Heart right ventricle (tissue), 16 donors: ENCODE data around the gene OR10J5. TPM values are rescaled to one million over a fixed set of nuclear protein-coding genes. Genes with fewer than 3 reads are reported as not detected.

Experiments used
- ATAC-seq, 8 donors: fragments of 200-7000 bp; cut with Tn5 transposase; one replicate each; pipeline ENCODE4 v1.9.1; 2020; ENCODE audit warnings: mild to moderate bottlenecking in 8 of 8, moderate library complexity in 8 of 8, moderate number of reproducible peaks in 1 of 8
- DNase-seq, 2 donors: peaks; one replicate each; pipeline ENCODE4 v3.0.0-alpha.2; 2020
- H3K27ac ChIP-seq, 10 donors: fragments of 200-600 bp; sonication (generic) in 2 of 10; one replicate each; pipeline versions ENCODE4 v1.5.0 to v1.8.0; 2020 to 2022; ENCODE audit warnings: mild to moderate bottlenecking in 3 of 10
- H3K27me3 ChIP-seq, 7 donors: fragments of 200-600 bp; one replicate each; pipeline ENCODE4 v1.8.0; 2021 to 2022; ENCODE audit warnings: mild to moderate bottlenecking in 2 of 7
- H3K36me3 ChIP-seq, 9 donors: fragments of 200-600 bp; sonication (generic) in 1 of 9; one replicate each; pipeline versions ENCODE4 v1.5.0 to v1.8.0; 2020 to 2022; ENCODE audit warnings: mild to moderate bottlenecking in 2 of 9
- H3K4me1 ChIP-seq, 9 donors: fragments of 200-600 bp; sonication (generic) in 1 of 9; one replicate each; pipeline versions ENCODE4 v1.5.0 to v1.8.0; 2020 to 2022; ENCODE audit warnings: mild to moderate bottlenecking in 4 of 9
- H3K4me3 ChIP-seq, 10 donors: fragments of 200-600 bp; sonication (generic) in 2 of 10; one replicate each; pipeline versions ENCODE4 v1.5.0 to v1.8.0; 2020 to 2022; ENCODE audit warnings: mild to moderate bottlenecking in 7 of 10, moderate library complexity in 2 of 10
- H3K9me3 ChIP-seq, 11 donors: fragments of 200-600 bp in 10 of 11; sonication (generic) in 2 of 11; one replicate each; pipeline versions ENCODE4 v1.5.0 to v1.8.0; 2013 to 2022; ENCODE audit warnings: mild to moderate bottlenecking in 2 of 11, control low read depth in 1 of 11, moderate library complexity in 1 of 11
- CTCF ChIP-seq, 9 donors: fragments of 200-600 bp; sonication (generic) in 2 of 9; IDR thresholded peaks; one replicate each; pipeline versions ENCODE4 v1.5.0 to v1.8.0; 2021 to 2022; ENCODE audit warnings: antibody characterized with exemption in 9 of 9, mild to moderate bottlenecking in 5 of 9, moderate library complexity in 1 of 9
- WGBS, 2 donors: extraction: QIAGEN DNeasy Blood & Tissue Kit; methylation state at CpG; one replicate each; pipeline ENCODE4 v1.1.7; 2013; ENCODE audit warnings: inconsistent platforms in 1 of 2; 5-methylcytosine and 5-hydroxymethylcytosine counted together
- intact Hi-C, 10 donors: fragments of 100-400 bp; cut with DNase I; formaldehyde crosslinking; loops; one replicate each; pipeline versions ENCODE4 v1.11.1 to v1.14.2; 2022
- polyA plus RNA-seq, 2 donors: library from polyadenylated mRNA; stranded (reverse); fragments of 200-250 nt; gene quantifications; one replicate each; pipeline ENCODE4 v1.2.3, GENCODE V29; 2013
- total RNA-seq, 10 donors: library from RNA; stranded (reverse); fragmentation: NEBNext Ultra II Directional in 3 of 10; extraction: Animal tissue kit (Norgen Biotek cat#: 25700) in 3 of 10; gene quantifications; one replicate each; pipeline versions ENCODE4 v1.2.1 to v1.2.4, GENCODE V29; 2021 to 2023
- donor health status: Arrhythmogenic right ventricular cardiomyopathy.
- donor health status: ischemic (EF 13 %, LVEDD 7.1; RV severe dilation, severe dysfunction).
- donor health status: healthy with polysubstance abuse.
- donor health status: DM: no; HTN: yes; CAD: no.
- donor health status: DM: no; HTN: no; CAD: no.
- donor health status: ischemic (EF 25% LVEDD 6.9; RV normal size, moderate dysfunction).
- donor health status: ischemic (EF 25% LVEDD 5.7; RV mildly dilated, moderate dysfunction).
- donor health status: healthy.
- donor health status: DM: yes; HTN: yes; CAD: no.
- donor health status: Ischemic cardiomyopathy.
- donor health status: ischemic (EF 35%, LVEDD 5.7; RV mildly dilated, moderate dysfunction).
- donor health status: nonischemic (EF 11% LVEDD 7.7; RV severe dilation, severe dysfunction).
- donor health status: DM: yes; HTN: yes; CAD: no.
- donor health status: PGD.
- donor health status: ischemic (EF 29% LVEDD 5.4; RV normal size, mild dysfunction).
- donor health status: nonischemic (EF 23%, LVEDD 6.1; RV moderate dilation, normal function).

Gene OR10J5
- total and polyA plus RNA-seq, 12 donors, result not detected

GRCh38 chr1:159556931-159557369 is 21.1 kb upstream of the OR10J5 start:
- H3K27ac ChIP-seq, result no peak overlapping the region
- H3K9me3 ChIP-seq, result no peaks in the 10 kb centered on the region
- WGBS, 2 donors, result 55 to 78% methylated on average over 3 of the region's 3 CpGs
- no peak for ATAC-seq
- H3K4me1 ChIP-seq, result peaks cover 0 to 6% (median 0%) of the 10 kb centered on the region in 9 donors
- DNase-seq, result no peak
- intact Hi-C loops, result no loop called here
- no peaks in the 10 kb centered on the region for H3K27me3 ChIP-seq
- H3K4me3 ChIP-seq, result no peak overlapping the region
- TF ChIP-seq CTCF (IDR thresholded peaks at IDR 0.05), result no peak
- no peaks in the 10 kb centered on the region for H3K36me3 ChIP-seq

- no peak overlapping the region for H3K27ac ChIP-seq
- no peaks in the 10 kb centered on the region for H3K27me3 ChIP-seq
- peaks cover 0 to 6% (median 0%) of the 10 kb centered on the region in 9 donors for H3K4me1 ChIP-seq
- no peaks in the 10 kb centered on the region for H3K36me3 ChIP-seq
- intact Hi-C loops, result no loop called here
- 53 to 60% methylated on average over 1 of the region's 1 CpG for WGBS, 2 donors
- no peak for ATAC-seq
- DNase-seq, result no peak
- H3K4me3 ChIP-seq, result no peak overlapping the region
- H3K9me3 ChIP-seq, result no peaks in the 10 kb centered on the region
- no peak for TF ChIP-seq CTCF (IDR thresholded peaks at IDR 0.05)
Measured at GRCh38 chr1:159554696-159555095, 18.9 kb upstream of the OR10J5 start.

GRCh38 chr1:159554261-159554660 is 18.5 kb upstream of the OR10J5 start:
- no peak for TF ChIP-seq CTCF (IDR thresholded peaks at IDR 0.05)
- intact Hi-C loops, result no loop called here
- H3K27me3 ChIP-seq, result no peaks in the 10 kb centered on the region
- no peaks in the 10 kb centered on the region for H3K9me3 ChIP-seq
- no peak overlapping the region for H3K27ac ChIP-seq
- DNase-seq (no peak), ATAC-seq (no peak)
- no peak overlapping the region for H3K4me3 ChIP-seq
- H3K36me3 ChIP-seq, result no peaks in the 10 kb centered on the region
- WGBS, 2 donors, result 57 to 64% methylated on average over 3 of the region's 3 CpGs
- H3K4me1 ChIP-seq, result peaks cover 0 to 6% (median 0%) of the 10 kb centered on the region in 9 donors

- no peak for DNase-seq
- WGBS, 2 donors, result 71 to 77% methylated on average over 2 of the region's 2 CpGs
- H3K4me3 ChIP-seq, result no peak overlapping the region
- intact Hi-C loops, result no loop called here
- H3K27ac ChIP-seq, result no peak overlapping the region
- no peaks in the 10 kb centered on the region for H3K27me3 ChIP-seq
- no peaks in the 10 kb centered on the region for H3K36me3 ChIP-seq
- no peak for ATAC-seq
- TF ChIP-seq CTCF (IDR thresholded peaks at IDR 0.05), result no peak
- peaks cover 0 to 15% (median 0%) of the 10 kb centered on the region in 11 donors for H3K9me3 ChIP-seq
- no peaks in the 10 kb centered on the region for H3K4me1 ChIP-seq
Measured at GRCh38 chr1:159548126-159548525, 12.3 kb upstream of the OR10J5 start.
